ENCODE data around the gene CNKSR2. TPM values are rescaled to one million over a fixed set of nuclear protein-coding genes. Genes with fewer than 3 reads are reported as not detected.

CNKSR2 gene
- total RNA-seq, 1 experiment from 2014 or later = 52.9 TPM

DNA sequence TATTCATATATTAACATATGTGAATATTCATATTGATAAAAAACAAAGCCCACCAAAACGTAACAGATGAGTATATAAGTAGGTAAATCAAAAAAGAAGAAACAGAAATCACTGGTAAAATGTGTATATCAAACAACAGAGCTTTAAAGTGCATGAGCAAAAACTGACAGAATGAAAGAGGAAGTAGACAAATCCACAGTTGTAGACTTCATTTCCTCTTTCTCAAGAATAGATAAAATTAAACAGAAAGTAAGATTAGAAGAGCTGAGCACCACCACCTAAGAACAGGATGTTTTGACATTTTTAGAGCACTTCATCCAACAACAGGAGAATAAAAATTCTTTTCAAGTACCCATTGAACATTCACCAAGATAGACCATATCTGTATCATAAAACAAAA is 64.6 kb downstream of the CNKSR2 start:
- H2AK5ac ChIP-seq (ENCODE audit: insufficient read length, low read length) = no peak overlapping the region
- H3K4ac ChIP-seq (ENCODE audit: low read depth, low read length) = no peak overlapping the region
- Mint-ChIP-seq H3K36me3 (ENCODE audit: insufficient read depth in 1 of 3, low read depth in 3 of 3) (peaks cover 0 to 7% (median 5%) of the 10 kb centered on the region in 3 experiments; a peak in 5 of 7 replicates), H3K4me1 (peaks cover 13 to 19% of the 10 kb centered on the region in 2 experiments), H3K9me3 (peaks cover 0 to 9% of the 10 kb centered on the region in 2 experiments; a peak in 3 of 5 replicates), H3K27me3 (ENCODE audit: low read depth) (no peaks in the 10 kb centered on the region), H3K4me3 (no peak overlapping the region), H3K27ac (peak overlapping the region in 1 of 3 experiments; percentile 8; a peak in 1 of 7 replicates)
- DNase-seq = no peak
- no peaks in the 10 kb centered on the region for H3K4me1 ChIP-seq (ENCODE audit: insufficient read depth, low read length)
- H3K23me2 ChIP-seq (ENCODE audit: insufficient read length, low read depth, low read length, poor library complexity, severe bottlenecking) = no peaks in the 10 kb centered on the region
- H3K14ac ChIP-seq (ENCODE audit: insufficient read depth, low read length) = no peak overlapping the region
- WGBS (ENCODE audit: extremely low coverage, insufficient read length, low lambda C conversion rate) = no CpG with 5 or more reads among the region's 1 CpG
- H3K9ac ChIP-seq (ENCODE audit: extremely low read depth, insufficient read length, low read length) = no peak overlapping the region
- no peak overlapping the region for H3K27ac ChIP-seq (ENCODE audit: insufficient read length, low read depth, low read length)
- no peak overlapping the region for H3K18ac ChIP-seq (ENCODE audit: insufficient read length, low read depth, low read length)
- no peaks in the 10 kb centered on the region for H3K79me2 ChIP-seq (ENCODE audit: insufficient read depth, low read length)
- H3K4me2 ChIP-seq (ENCODE audit: insufficient read depth, insufficient read length, low read length) = no peak overlapping the region
- no peaks in the 10 kb centered on the region for H4K20me1 ChIP-seq (ENCODE audit: control insufficient read depth, insufficient read depth, insufficient read length)
- TF ChIP-seq, protein P1, sequence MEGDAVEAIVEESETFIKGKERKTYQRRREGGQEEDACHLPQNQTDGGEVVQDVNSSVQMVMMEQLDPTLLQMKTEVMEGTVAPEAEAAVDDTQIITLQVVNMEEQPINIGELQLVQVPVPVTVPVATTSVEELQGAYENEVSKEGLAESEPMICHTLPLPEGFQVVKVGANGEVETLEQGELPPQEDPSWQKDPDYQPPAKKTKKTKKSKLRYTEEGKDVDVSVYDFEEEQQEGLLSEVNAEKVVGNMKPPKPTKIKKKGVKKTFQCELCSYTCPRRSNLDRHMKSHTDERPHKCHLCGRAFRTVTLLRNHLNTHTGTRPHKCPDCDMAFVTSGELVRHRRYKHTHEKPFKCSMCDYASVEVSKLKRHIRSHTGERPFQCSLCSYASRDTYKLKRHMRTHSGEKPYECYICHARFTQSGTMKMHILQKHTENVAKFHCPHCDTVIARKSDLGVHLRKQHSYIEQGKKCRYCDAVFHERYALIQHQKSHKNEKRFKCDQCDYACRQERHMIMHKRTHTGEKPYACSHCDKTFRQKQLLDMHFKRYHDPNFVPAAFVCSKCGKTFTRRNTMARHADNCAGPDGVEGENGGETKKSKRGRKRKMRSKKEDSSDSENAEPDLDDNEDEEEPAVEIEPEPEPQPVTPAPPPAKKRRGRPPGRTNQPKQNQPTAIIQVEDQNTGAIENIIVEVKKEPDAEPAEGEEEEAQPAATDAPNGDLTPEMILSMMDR (conservative IDR thresholded peaks at IDR 0.05) = no peak
- no peaks in the 10 kb centered on the region for H3K9me3 ChIP-seq (ENCODE audit: control insufficient read depth, low read depth, low read length)
- H2BK20ac ChIP-seq (ENCODE audit: low read depth, low read length, poor library complexity, severe bottlenecking) = no peak overlapping the region
- H4K91ac ChIP-seq (ENCODE audit: insufficient read length, low read depth, low read length) = no peak overlapping the region
- no peak overlapping the region for H2BK12ac ChIP-seq (ENCODE audit: insufficient read length, low read depth, low read length)
- H4K8ac ChIP-seq (replicated peaks; ENCODE audit: insufficient read length, low read depth, low read length) = no peak overlapping the region
- H3K23ac ChIP-seq (ENCODE audit: insufficient read length, low read depth, low read length) = no peak overlapping the region
- no peak overlapping the region for H2AFZ ChIP-seq (ENCODE audit: low read length)
- no peak overlapping the region for H2BK5ac ChIP-seq (ENCODE audit: insufficient read length, low read length)
- no peaks in the 10 kb centered on the region for H3K79me1 ChIP-seq (ENCODE audit: insufficient read depth, low read depth, low read length, poor library complexity, severe bottlenecking)
- H3T11ph ChIP-seq (ENCODE audit: low read length) = no peak overlapping the region
- no peak overlapping the region for H3K56ac ChIP-seq (ENCODE audit: insufficient read length, low read depth, low read length)
- no peak overlapping the region for H2BK120ac ChIP-seq (ENCODE audit: low read depth, low read length, poor library complexity, severe bottlenecking)
- no peaks in the 10 kb centered on the region for H3K27me3 ChIP-seq (ENCODE audit: insufficient read depth, low read length)
- H2BK15ac ChIP-seq (ENCODE audit: low read depth, low read length) = no peak overlapping the region
- H4K5ac ChIP-seq (ENCODE audit: insufficient read length, low read depth, low read length) = no peak overlapping the region
